ENCODE data around the gene FBXL19. TPM values are rescaled to one million over a fixed set of nuclear protein-coding genes. Genes with fewer than 3 reads are reported as not detected.

Gene FBXL19
- total and polyA plus RNA-seq, 2 donors (not counting 1 experiment from before 2014, with no cell fraction given), result 9.0 to 25.0 TPM

GRCh38 chr16:30980434-30980833 is 57.1 kb downstream of the FBXL19 start:
- peaks cover 3 to 6% of the 10 kb centered on the region in 2 donors for H3K4me1 ChIP-seq (ENCODE audit: control insufficient read depth in 2 of 2, insufficient read depth in 2 of 2, low read length in 2 of 2)
- no peak for DNase-seq
- no peak overlapping the region for H3K4me3 Mint-ChIP-seq
- TF ChIP-seq EZH2 (IDR thresholded peaks at IDR 0.05; ENCODE audit: borderline replicate concordance, insufficient read depth, low read depth, low read length, poor library complexity, severe bottlenecking), result no peak
- H3K27ac ChIP-seq (ENCODE audit: low read length in 2 of 2), result no peak overlapping the region
- no peaks in the 10 kb centered on the region for H3K9me3 Mint-ChIP-seq (ENCODE audit: insufficient read depth)
- H3K9ac ChIP-seq (ENCODE audit: low read length), result no peak overlapping the region
- H4K20me1 ChIP-seq (ENCODE audit: control insufficient read depth, insufficient read depth, low read length, poor library complexity, severe bottlenecking), result peaks cover 19% of the 10 kb centered on the region
- peaks cover 0 to 47% of the 10 kb centered on the region in 2 experiments for H3K36me3 ChIP-seq (replicated peaks in 1 of 2; ENCODE audit: control extremely low read depth in 1 of 2, control insufficient read depth in 1 of 2, extremely low read depth in 1 of 2, insufficient read depth in 2 of 2, low read length in 1 of 2)
- H3K9me3 ChIP-seq (ENCODE audit: control extremely low read depth in 1 of 3, control insufficient read depth in 2 of 3, insufficient read depth in 1 of 3, low read length in 2 of 3), result no peaks in the 10 kb centered on the region
- CTCF ChIA-PET, result no interaction called here
- H3K27me3 ChIP-seq (replicated peaks in 1 of 4; ENCODE audit: control extremely low read depth in 1 of 4, control insufficient read depth in 3 of 4, insufficient read depth in 4 of 4, low read length in 3 of 4), result no peaks in the 10 kb centered on the region
- H3K4me1 Mint-ChIP-seq, result no peaks in the 10 kb centered on the region
- peaks cover 5% of the 10 kb centered on the region for H3K79me2 ChIP-seq (ENCODE audit: control insufficient read depth, insufficient read depth, low read length)
- no peak overlapping the region for H3K27ac Mint-ChIP-seq
- POLR2A ChIA-PET, result no interaction called here
- H3K27me3 Mint-ChIP-seq, result no peaks in the 10 kb centered on the region
- no peak overlapping the region for H2AFZ ChIP-seq (ENCODE audit: insufficient read depth, low read depth, low read length, poor library complexity, severe bottlenecking)
- no peak overlapping the region for H3K4me2 ChIP-seq (replicated peaks; ENCODE audit: low read depth, low read length, poor library complexity, severe bottlenecking)
- ATAC-seq (ENCODE audit: low read depth), result no peak
- WGBS (ENCODE audit: insufficient coverage), result 96% methylated on average over 24 of the region's 29 CpGs
- no peak overlapping the region for H3K4me3 ChIP-seq (ENCODE audit: control extremely low read depth in 1 of 5, extremely low read depth in 1 of 5, insufficient read depth in 1 of 5, low read depth in 2 of 5, low read length in 4 of 5)
- intact Hi-C loops (cut with micrococcal nuclease), result no loop called here

GRCh38 chr16:30980959-30981358 is 57.6 kb downstream of the FBXL19 start:
- no peak for DNase-seq
- Mint-ChIP-seq H3K27me3 (no peaks in the 10 kb centered on the region), H3K4me1 (no peaks in the 10 kb centered on the region)

More at GRCh38 chr16:30980959-30981358, 57.6 kb downstream of the FBXL19 start:
- ATAC-seq (ENCODE audit: low read depth), result no peak
- intact Hi-C loops (cut with micrococcal nuclease), result no loop called here
- peaks cover 5% of the 10 kb centered on the region for H3K79me2 ChIP-seq (ENCODE audit: control insufficient read depth, insufficient read depth, low read length)
- no peak overlapping the region for H3K4me3 Mint-ChIP-seq
- H3K4me3 ChIP-seq (ENCODE audit: control extremely low read depth in 1 of 5, extremely low read depth in 1 of 5, insufficient read depth in 1 of 5, low read depth in 2 of 5, low read length in 4 of 5), result no peak overlapping the region
- H3K4me2 ChIP-seq (replicated peaks; ENCODE audit: low read depth, low read length, poor library complexity, severe bottlenecking), result no peak overlapping the region
- no peaks in the 10 kb centered on the region for H3K9me3 Mint-ChIP-seq (ENCODE audit: insufficient read depth)
- H3K27ac ChIP-seq (ENCODE audit: low read length in 2 of 2), result no peak overlapping the region
- peaks cover 19% of the 10 kb centered on the region for H4K20me1 ChIP-seq (ENCODE audit: control insufficient read depth, insufficient read depth, low read length, poor library complexity, severe bottlenecking)
- TF ChIP-seq EZH2 (IDR thresholded peaks at IDR 0.05; ENCODE audit: borderline replicate concordance, insufficient read depth, low read depth, low read length, poor library complexity, severe bottlenecking), result no peak
- TF ChIP-seq, protein P1, sequence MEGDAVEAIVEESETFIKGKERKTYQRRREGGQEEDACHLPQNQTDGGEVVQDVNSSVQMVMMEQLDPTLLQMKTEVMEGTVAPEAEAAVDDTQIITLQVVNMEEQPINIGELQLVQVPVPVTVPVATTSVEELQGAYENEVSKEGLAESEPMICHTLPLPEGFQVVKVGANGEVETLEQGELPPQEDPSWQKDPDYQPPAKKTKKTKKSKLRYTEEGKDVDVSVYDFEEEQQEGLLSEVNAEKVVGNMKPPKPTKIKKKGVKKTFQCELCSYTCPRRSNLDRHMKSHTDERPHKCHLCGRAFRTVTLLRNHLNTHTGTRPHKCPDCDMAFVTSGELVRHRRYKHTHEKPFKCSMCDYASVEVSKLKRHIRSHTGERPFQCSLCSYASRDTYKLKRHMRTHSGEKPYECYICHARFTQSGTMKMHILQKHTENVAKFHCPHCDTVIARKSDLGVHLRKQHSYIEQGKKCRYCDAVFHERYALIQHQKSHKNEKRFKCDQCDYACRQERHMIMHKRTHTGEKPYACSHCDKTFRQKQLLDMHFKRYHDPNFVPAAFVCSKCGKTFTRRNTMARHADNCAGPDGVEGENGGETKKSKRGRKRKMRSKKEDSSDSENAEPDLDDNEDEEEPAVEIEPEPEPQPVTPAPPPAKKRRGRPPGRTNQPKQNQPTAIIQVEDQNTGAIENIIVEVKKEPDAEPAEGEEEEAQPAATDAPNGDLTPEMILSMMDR (IDR thresholded peaks at IDR 0.05), result no peak
- H2AFZ ChIP-seq (ENCODE audit: insufficient read depth, low read depth, low read length, poor library complexity, severe bottlenecking), result no peak overlapping the region
- peaks cover 0 to 41% of the 10 kb centered on the region in 2 experiments for H3K36me3 ChIP-seq (replicated peaks in 1 of 2; ENCODE audit: control extremely low read depth in 1 of 2, control insufficient read depth in 1 of 2, extremely low read depth in 1 of 2, insufficient read depth in 2 of 2, low read length in 1 of 2)
- ChIA-PET POLR2A (no interaction called here), CTCF (no interaction called here)
- H3K9me3 ChIP-seq (ENCODE audit: control extremely low read depth in 1 of 3, control insufficient read depth in 2 of 3, insufficient read depth in 1 of 3, low read length in 2 of 3), result no peaks in the 10 kb centered on the region
- H3K4me1 ChIP-seq (ENCODE audit: control insufficient read depth in 2 of 2, insufficient read depth in 2 of 2, low read length in 2 of 2), result peaks cover 3 to 6% of the 10 kb centered on the region in 2 donors
- no peak overlapping the region for H3K9ac ChIP-seq (ENCODE audit: low read length)
- 99% methylated on average over 14 of the region's 14 CpGs for WGBS (ENCODE audit: insufficient coverage)
- H3K27ac Mint-ChIP-seq, result no peak overlapping the region
- no peaks in the 10 kb centered on the region for H3K27me3 ChIP-seq (replicated peaks in 1 of 4; ENCODE audit: control extremely low read depth in 1 of 4, control insufficient read depth in 3 of 4, insufficient read depth in 4 of 4, low read length in 3 of 4)

All from B cell (primary cell).